BJ (cell line): Measurements from ENCODE around the gene RNASEL. TPM values are rescaled to one million over a fixed set of nuclear protein-coding genes. Genes with fewer than 3 reads are reported as not detected.
A peak's percentile ranks its signal among the peaks of the same experiment; 100 is the strongest.
"Not testable (repeated sequence)": the region's sequence is repeated elsewhere in the genome, so short reads cannot be mapped to it uniquely, and the experiment has no call there.

Experiments
- CTCF ChIA-PET: fragments of 350-600 bp; formaldehyde crosslinking; extraction: SDS; loops from one replicate; lab custom pipeline; 2021; ENCODE audit warnings: antibody characterized with exemption, inconsistent platforms; lab: Yijun Ruan, JAX
- POLR2A ChIA-PET: fragments of 300-600 bp; sonication (Branson Sonifier 250); formaldehyde crosslinking; extraction: SDS; loops from one replicate; lab custom pipeline; 2021; ENCODE audit warnings: antibody characterized with exemption; lab: Charles Lee
- DNase-seq: peaks from one replicate; pipeline ENCODE4 v3.0.0-alpha.2; 2011; ENCODE audit warnings: low read depth
- H3K27me3 ChIP-seq: 2 replicates; pipeline ENCODE4 v1.6.0; 2011; ENCODE audit warnings: low read length; ENCODE audit not compliant: control insufficient read depth, insufficient read depth
- H3K36me3 ChIP-seq: 2 replicates; pipeline ENCODE4 v1.5.1; 2011; ENCODE audit warnings: low read length; ENCODE audit not compliant: control insufficient read depth, insufficient read depth
- H3K4me3 ChIP-seq: 2 replicates; pipeline ENCODE4 v1.5.1; 2011; ENCODE audit warnings: low read depth, mild to moderate bottlenecking, control low read depth, low read length
- polyA plus RNA-seq: library from polyadenylated mRNA; depleted of rRNA; stranded (reverse); fragments of >200 nt; gene quantifications from 2 replicates; pipeline ENCODE4 v1.2.3, GENCODE V29; 2011; rRNA removed
- small RNA-seq: library from RNA; depleted of rRNA; stranded (forward); fragments of <200 nt; gene quantifications from one replicate; pipeline ENCODE3, GENCODE V24; 2012; ENCODE audit warnings: low replicate concordance, low read depth; ENCODE audit not compliant: insufficient read length
- TF ChIP-seq, protein P1 (sequence below): IDR thresholded peaks from 2 replicates; pipeline ENCODE4 v1.5.1; 2011; ENCODE audit warnings: low read depth, mild to moderate bottlenecking, control low read depth, inconsistent platforms, low read length, moderate library complexity; ENCODE audit not compliant: insufficient read depth

The RNASEL gene
- polyA plus RNA-seq, 1 experiment: 4.1 TPM

DNA sequence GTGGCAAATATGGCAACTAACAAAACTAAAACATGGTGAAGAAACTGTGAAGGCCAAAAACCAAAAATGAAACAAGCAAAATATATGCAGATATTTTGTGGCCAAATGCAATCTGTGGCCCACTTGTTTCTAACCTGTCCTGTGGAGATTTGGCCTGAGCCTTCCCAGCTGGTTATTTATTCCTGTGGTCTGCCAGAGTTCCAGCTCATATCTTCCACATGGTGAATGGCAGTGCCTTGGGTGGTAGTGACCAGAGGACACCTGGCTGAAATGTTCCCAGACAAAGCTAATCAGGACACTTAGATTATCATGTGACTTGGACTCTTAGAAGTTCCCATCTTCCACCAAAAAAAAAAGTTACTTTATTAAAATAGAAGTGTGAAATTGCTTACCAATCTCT, 39.7 kb downstream of the RNASEL start:
- TF ChIP-seq, protein P1, sequence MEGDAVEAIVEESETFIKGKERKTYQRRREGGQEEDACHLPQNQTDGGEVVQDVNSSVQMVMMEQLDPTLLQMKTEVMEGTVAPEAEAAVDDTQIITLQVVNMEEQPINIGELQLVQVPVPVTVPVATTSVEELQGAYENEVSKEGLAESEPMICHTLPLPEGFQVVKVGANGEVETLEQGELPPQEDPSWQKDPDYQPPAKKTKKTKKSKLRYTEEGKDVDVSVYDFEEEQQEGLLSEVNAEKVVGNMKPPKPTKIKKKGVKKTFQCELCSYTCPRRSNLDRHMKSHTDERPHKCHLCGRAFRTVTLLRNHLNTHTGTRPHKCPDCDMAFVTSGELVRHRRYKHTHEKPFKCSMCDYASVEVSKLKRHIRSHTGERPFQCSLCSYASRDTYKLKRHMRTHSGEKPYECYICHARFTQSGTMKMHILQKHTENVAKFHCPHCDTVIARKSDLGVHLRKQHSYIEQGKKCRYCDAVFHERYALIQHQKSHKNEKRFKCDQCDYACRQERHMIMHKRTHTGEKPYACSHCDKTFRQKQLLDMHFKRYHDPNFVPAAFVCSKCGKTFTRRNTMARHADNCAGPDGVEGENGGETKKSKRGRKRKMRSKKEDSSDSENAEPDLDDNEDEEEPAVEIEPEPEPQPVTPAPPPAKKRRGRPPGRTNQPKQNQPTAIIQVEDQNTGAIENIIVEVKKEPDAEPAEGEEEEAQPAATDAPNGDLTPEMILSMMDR: no peak
- DNase-seq: no peak
- ChIA-PET CTCF (no interaction called here), POLR2A (no interaction called here)
- Histone ChIP-seq H3K4me3 (no peak overlapping the region), H3K36me3 (no peaks in the 10 kb centered on the region), H3K27me3 (no peaks in the 10 kb centered on the region)

DNA sequence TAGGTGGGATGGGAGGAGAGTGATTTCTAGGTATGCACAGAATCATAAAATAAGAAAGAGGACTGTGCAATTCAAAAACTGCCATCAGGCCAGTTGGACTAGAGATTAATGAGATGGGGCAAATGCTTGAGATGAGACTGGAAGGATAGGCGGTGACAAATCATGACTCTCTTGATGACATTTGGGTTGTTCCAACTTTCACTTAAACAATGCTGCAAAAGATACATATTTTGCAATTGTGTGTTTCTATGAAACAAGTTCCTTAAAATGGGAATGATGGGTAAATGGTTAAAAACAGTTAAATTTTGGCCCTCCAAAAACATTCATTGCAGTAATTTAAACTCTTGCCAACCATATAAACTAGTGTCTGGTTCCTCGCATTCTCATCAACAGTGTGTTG, 55.2 kb downstream of the RNASEL start:
- POLR2A ChIA-PET: no interaction called here

DNA sequence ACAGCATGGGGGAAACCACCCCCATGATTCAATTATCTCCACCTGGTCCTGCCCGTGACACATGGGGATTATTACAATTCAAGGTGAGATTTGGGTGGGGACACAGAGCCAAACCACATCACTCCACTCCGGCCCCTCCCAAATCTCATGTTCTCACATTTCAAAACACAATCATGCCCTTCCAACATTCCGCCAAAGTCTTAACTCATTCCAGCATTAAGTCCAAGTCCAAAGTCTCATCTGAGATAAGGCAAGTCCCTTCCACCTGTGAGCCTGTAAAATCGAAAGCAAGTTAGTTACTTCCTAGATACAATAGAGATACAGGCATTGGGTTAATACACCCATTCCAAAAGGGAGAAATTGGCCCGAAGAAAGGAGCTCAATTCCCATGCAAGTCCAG, 60.9 kb downstream of the RNASEL start:
- H3K4me3 ChIP-seq, DNase-seq, POLR2A ChIA-PET, H3K27me3 ChIP-seq, CTCF ChIA-PET, H3K36me3 ChIP-seq: not testable (repeated sequence)

More for the DNA sequence above, 55.2 kb downstream of the RNASEL start:
- Histone ChIP-seq H3K36me3 (no peaks in the 10 kb centered on the region), H3K27me3 (no peaks in the 10 kb centered on the region), H3K4me3 (no peak overlapping the region)
- CTCF ChIA-PET: no interaction called here
- TF ChIP-seq, protein P1: no peak
- no peak for DNase-seq

DNA sequence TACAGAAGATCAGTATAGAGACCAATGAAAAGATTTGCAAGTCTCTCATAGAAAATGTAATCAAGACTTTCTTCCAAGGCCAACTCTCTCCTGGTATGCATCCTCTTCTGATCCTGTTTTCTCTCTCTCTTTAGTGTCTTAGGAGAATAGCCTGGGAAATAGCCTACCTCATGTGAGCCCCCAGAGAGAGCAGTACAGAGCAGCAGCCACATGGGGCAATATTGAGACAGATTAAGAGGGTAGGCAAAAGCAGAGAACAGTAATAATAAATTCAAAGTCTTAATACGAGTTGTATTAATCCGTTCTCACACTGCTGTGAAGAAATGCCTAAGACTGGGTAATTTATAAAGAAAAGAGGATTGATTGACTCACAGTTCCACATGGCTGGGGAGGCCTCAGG, 61.4 kb downstream of the RNASEL start:
- ChIA-PET CTCF (no interaction called here), POLR2A (no interaction called here)
- TF ChIP-seq, protein P1: peak; percentile 29
- Histone ChIP-seq H3K27me3 (no peaks in the 10 kb centered on the region), H3K36me3 (no peaks in the 10 kb centered on the region), H3K4me3 (no peak overlapping the region)
- no peak for DNase-seq

DNA sequence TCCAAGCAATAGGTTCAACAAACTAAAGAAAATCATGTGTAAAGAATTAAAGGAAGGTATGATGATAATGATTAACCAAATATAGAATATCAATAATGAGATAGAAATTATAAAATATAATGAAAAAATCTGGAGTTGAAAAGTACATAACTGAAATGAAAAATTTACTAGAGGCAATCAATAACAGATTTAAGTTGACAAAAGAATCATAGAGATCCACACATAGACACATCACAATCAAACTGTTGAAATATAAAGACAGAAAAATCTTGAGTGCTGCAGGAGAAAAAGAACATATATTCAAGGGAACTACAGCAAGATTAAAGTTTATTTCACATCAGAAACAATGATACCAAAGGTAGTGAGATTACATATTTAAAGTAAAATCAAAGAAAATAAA, 63.7 kb downstream of the RNASEL start:
- H3K27me3 ChIP-seq: no peaks in the 10 kb centered on the region
- DNase-seq: no peak
- ChIA-PET CTCF (no interaction called here), POLR2A (no interaction called here)
- TF ChIP-seq, protein P1: no peak
- no peak overlapping the region for H3K4me3 ChIP-seq
- no peaks in the 10 kb centered on the region for H3K36me3 ChIP-seq

Small RNA genes within 50 kb of the gene (small RNA-seq; reads per million reads assigned to genes)
- not detected for gene RF00017

Other genes with a start within 250 kb of the RNASEL start
- gene GLUL, start 197.5 kb downstream of the RNASEL start, polyA plus RNA-seq: 325 and 494 TPM in 2 replicates
- not detected in 2 replicates for gene TEDDM1, start 188.6 kb downstream of the RNASEL start, polyA plus RNA-seq
- gene RGSL1, start 139.1 kb downstream of the RNASEL start, polyA plus RNA-seq: not detected in 2 replicates
- gene RGS16, start 15.1 kb upstream of the RNASEL start, polyA plus RNA-seq: 0.23 TPM in 2 replicates
- gene RGS8, start 95.3 kb upstream of the RNASEL start, polyA plus RNA-seq: not detected in 2 replicates
- gene NPL, start 200.5 kb upstream of the RNASEL start, polyA plus RNA-seq: 1.2 TPM in 2 replicates